SK-N-MC (cell line): ENCODE measurements around the gene TMIGD3.
"Not testable (repeated sequence)": the region's sequence is repeated elsewhere in the genome, so short reads cannot be mapped to it uniquely, and the experiment has no call there.

Source experiments
- DNase-seq: peaks from one replicate; pipeline ENCODE4 v3.0.0-alpha.2; 2011; ENCODE audit warnings: low read depth, low spot score
- H3K27ac ChIP-seq: fragments of 200-600 bp; sonication (generic); 2 replicates; pipeline ENCODE4 v1.5.1; 2016; ENCODE audit warnings: mixed run types
- H3K36me3 ChIP-seq: fragments of 200-600 bp; sonication (generic); 2 replicates; pipeline ENCODE4 v1.6.1; 2017; ENCODE audit warnings: antibody characterized with exemption, low read length, mixed read lengths; ENCODE audit not compliant: insufficient read depth
- H3K4me3 ChIP-seq: fragments of 200-600 bp; sonication (generic); 2 replicates; pipeline ENCODE4 v1.5.1; 2016
- H3K9ac ChIP-seq: fragments of 200-600 bp; sonication (generic); 2 replicates; pipeline ENCODE4 v1.8.0; 2017; ENCODE audit warnings: mixed run types, mixed read lengths; ENCODE audit not compliant: insufficient read length
- H3K9me3 ChIP-seq: fragments of 200-600 bp; sonication (generic); 2 replicates; pipeline ENCODE4 v1.6.1; 2017; ENCODE audit warnings: low read depth, mild to moderate bottlenecking, antibody characterized with exemption, low read length, moderate library complexity, mixed read lengths
- EZH2 ChIP-seq: fragments of 200-600 bp; sonication (generic); IDR thresholded peaks from one replicate; pipeline ENCODE4 v1.6.1; 2017; ENCODE audit warnings: antibody characterized with exemption
- FOXP2 ChIP-seq: optimal IDR thresholded peaks from 2 replicates; pipeline ENCODE3; 2011; ENCODE audit warnings: mild to moderate bottlenecking, moderate library complexity; ENCODE audit not compliant: insufficient read depth; ENCODE audit errors: extremely low read length, control extremely low read depth
- POLR2AphosphoS5 ChIP-seq: IDR thresholded peaks from 2 replicates; pipeline ENCODE4 v1.6.1; 2012; ENCODE audit warnings: mild to moderate bottlenecking, low read depth, low read length, borderline replicate concordance

TMIGD3 gene

DNA sequence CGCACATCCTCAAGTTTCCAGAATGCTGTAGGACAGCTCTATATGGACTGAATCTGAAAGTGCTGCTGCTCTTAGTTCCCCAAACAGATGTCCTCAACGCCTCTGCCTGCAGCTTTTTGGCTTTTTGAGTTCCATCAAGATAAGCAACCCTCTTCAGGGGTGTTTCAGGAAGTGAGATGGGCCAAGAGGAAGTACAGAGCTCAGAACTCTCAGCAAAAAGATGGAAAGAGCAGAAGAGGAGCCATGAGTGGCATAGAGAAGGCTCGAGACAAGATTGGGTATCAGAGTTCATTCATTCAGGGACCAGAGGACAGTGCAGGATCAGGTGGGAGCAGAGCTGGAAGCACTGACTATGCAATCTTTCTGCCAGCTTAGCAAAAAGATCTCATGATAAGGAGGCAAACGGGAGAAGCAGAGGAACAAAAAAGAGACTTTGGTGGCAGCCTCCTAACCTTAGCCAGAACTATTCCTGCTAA, at the start of gene TMIGD3, which contains the start of gene ADORA3:
TSS of gene TMIGD3 (minus strand) at position 49 of the 476 bp plus-strand sequence. CDS start 279 bp downstream, outside the sequence.
TSS of gene ADORA3 (minus strand) at position 49 of the 476 bp plus-strand sequence. CDS start 279 bp downstream, outside the sequence.
- H3K9me3 ChIP-seq, result no peaks in the 10 kb centered on the region
- TF ChIP-seq EZH2, result no peak
- H3K9ac ChIP-seq, result no peak within 1 kb of the TSS
- DNase-seq, result no peak
- no peak within 1 kb of the TSS for H3K27ac ChIP-seq
- H3K4me3 ChIP-seq, result no peak within 1 kb of the TSS
- no peaks in the 10 kb centered on the region for H3K36me3 ChIP-seq

- H3K27ac ChIP-seq, result no peak overlapping the region
- TF ChIP-seq EZH2 (no peak), FOXP2 (no peak), POLR2AphosphoS5 (no peak)
- H3K36me3 ChIP-seq, result no peaks in the 10 kb centered on the region
- H3K4me3 ChIP-seq, result no peak overlapping the region
- no peak for DNase-seq
- H3K9me3 ChIP-seq, result no peaks in the 10 kb centered on the region
- H3K9ac ChIP-seq, result no peak overlapping the region
These were observed 49.8 kb upstream of the TMIGD3 start for GRCh38 chr1:111553196-111553595.

GRCh38 chr1:111552587-111552986, 49.2 kb upstream of the TMIGD3 start:
- Histone ChIP-seq H3K9me3 (no peaks in the 10 kb centered on the region), H3K9ac (no peak overlapping the region), H3K27ac (no peak overlapping the region), H3K36me3 (no peaks in the 10 kb centered on the region), H3K4me3 (no peak overlapping the region)
- no peak for TF ChIP-seq EZH2
- TF ChIP-seq FOXP2, result no peak
- no peak for DNase-seq

- no peak for DNase-seq
- Histone ChIP-seq H3K4me3 (no peak overlapping the region), H3K27ac (no peak overlapping the region), H3K36me3 (no peaks in the 10 kb centered on the region), H3K9ac (no peak overlapping the region), H3K9me3 (no peaks in the 10 kb centered on the region)
- TF ChIP-seq FOXP2 (no peak), EZH2 (no peak), POLR2AphosphoS5 (no peak)
These were observed 48.4 kb upstream of the TMIGD3 start for GRCh38 chr1:111551623-111552411.

- H3K9ac ChIP-seq, H3K4me3 ChIP-seq, H3K27ac ChIP-seq, H3K9me3 ChIP-seq, H3K36me3 ChIP-seq, DNase-seq: not testable (repeated sequence)
These were observed 44.4 kb upstream of the TMIGD3 start for GRCh38 chr1:111547786-111548185.

GRCh38 chr1:111542187-111542586, 38.8 kb upstream of the TMIGD3 start:
- Histone ChIP-seq H3K9me3 (no peaks in the 10 kb centered on the region), H3K36me3 (no peaks in the 10 kb centered on the region), H3K9ac (no peak overlapping the region), H3K27ac (no peak overlapping the region), H3K4me3 (no peak overlapping the region)
- TF ChIP-seq POLR2AphosphoS5 (no peak), FOXP2 (no peak), EZH2 (no peak)
- DNase-seq, result no peak

- H3K27ac ChIP-seq, result no peak overlapping the region
- DNase-seq, result no peak
- no peak for TF ChIP-seq FOXP2
- no peak for TF ChIP-seq EZH2
- TF ChIP-seq POLR2AphosphoS5, result no peak
- H3K9me3 ChIP-seq, result no peaks in the 10 kb centered on the region
- H3K36me3 ChIP-seq, result no peaks in the 10 kb centered on the region
- no peak overlapping the region for H3K4me3 ChIP-seq
- H3K9ac ChIP-seq, result no peak overlapping the region
These were observed 38.3 kb upstream of the TMIGD3 start for GRCh38 chr1:111541721-111542120.

GRCh38 chr1:111540928-111541327, 37.5 kb upstream of the TMIGD3 start:
- no peaks in the 10 kb centered on the region for H3K36me3 ChIP-seq
- no peak for TF ChIP-seq EZH2
- TF ChIP-seq POLR2AphosphoS5, result no peak
- TF ChIP-seq FOXP2, result no peak
- DNase-seq, result no peak
- H3K4me3 ChIP-seq, result no peak overlapping the region
- H3K27ac ChIP-seq, result no peak overlapping the region
- no peaks in the 10 kb centered on the region for H3K9me3 ChIP-seq
- no peak overlapping the region for H3K9ac ChIP-seq

- Histone ChIP-seq H3K27ac (no peak overlapping the region), H3K4me3 (no peak overlapping the region), H3K9ac (no peak overlapping the region), H3K9me3 (no peaks in the 10 kb centered on the region), H3K36me3 (no peaks in the 10 kb centered on the region)
- DNase-seq, result no peak
- TF ChIP-seq FOXP2 (no peak), EZH2 (no peak), POLR2AphosphoS5 (no peak)
These were observed 35.1 kb upstream of the TMIGD3 start for GRCh38 chr1:111538343-111539025.
